ENCODE results near the gene MUSK.

The MUSK gene

DNA sequence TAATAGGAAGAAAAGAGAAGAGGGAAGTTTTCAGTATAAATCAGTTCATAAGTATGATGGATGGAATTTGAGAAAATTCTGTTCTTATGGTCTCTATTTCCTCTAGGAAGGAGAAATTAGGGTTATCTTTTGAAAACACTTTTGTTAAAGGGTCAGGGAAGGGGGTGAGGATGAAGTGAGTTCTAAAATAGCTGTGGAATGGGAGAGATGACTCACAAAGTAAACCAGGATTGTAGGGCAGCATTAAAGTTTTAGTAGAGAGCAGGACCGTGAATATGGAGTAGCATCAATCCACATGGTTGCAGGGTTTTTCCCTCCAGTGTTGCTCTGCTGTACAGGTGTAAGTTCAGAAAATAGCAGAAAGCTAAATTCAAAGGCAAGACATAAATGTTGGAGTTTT is 32.4 kb downstream of the MUSK start:
- no peaks in the 10 kb centered on the region for H3K36me3 ChIP-seq (ENCODE audit: control insufficient read depth, insufficient read depth, low read length)
- H3K4me1 ChIP-seq (ENCODE audit: control insufficient read depth, insufficient read depth, low read length), result no peaks in the 10 kb centered on the region
- no peak overlapping the region for H3K4me3 ChIP-seq (ENCODE audit: low read depth, low read length)
- H3K9me3 ChIP-seq (ENCODE audit: control insufficient read depth, insufficient read depth, low read length), result no peaks in the 10 kb centered on the region
- no peaks in the 10 kb centered on the region for H3K27me3 ChIP-seq (ENCODE audit: control insufficient read depth, insufficient read depth, low read length)
- no peak overlapping the region for H3K27ac ChIP-seq (ENCODE audit: low read depth, low read length)
- no peak overlapping the region for H3K9ac ChIP-seq (ENCODE audit: low read depth, low read length)

GRCh38 chr9:110703669-110704068 is 35.1 kb downstream of the MUSK start:
- no peaks in the 10 kb centered on the region for H3K4me1 ChIP-seq (ENCODE audit: control insufficient read depth, insufficient read depth, low read length)
- no peak overlapping the region for H3K9ac ChIP-seq (ENCODE audit: low read depth, low read length)
- no peaks in the 10 kb centered on the region for H3K36me3 ChIP-seq (ENCODE audit: control insufficient read depth, insufficient read depth, low read length)
- no peak overlapping the region for H3K27ac ChIP-seq (ENCODE audit: low read depth, low read length)
- no peaks in the 10 kb centered on the region for H3K9me3 ChIP-seq (ENCODE audit: control insufficient read depth, insufficient read depth, low read length)
- H3K27me3 ChIP-seq (ENCODE audit: control insufficient read depth, insufficient read depth, low read length), result no peaks in the 10 kb centered on the region
- no peak overlapping the region for H3K4me3 ChIP-seq (ENCODE audit: low read depth, low read length)

GRCh38 chr9:110707419-110707818 is 38.8 kb downstream of the MUSK start:
- H3K36me3 ChIP-seq (ENCODE audit: control insufficient read depth, insufficient read depth, low read length), result no peaks in the 10 kb centered on the region
- H3K9ac ChIP-seq (ENCODE audit: low read depth, low read length), result no peak overlapping the region
- H3K27me3 ChIP-seq (ENCODE audit: control insufficient read depth, insufficient read depth, low read length), result no peaks in the 10 kb centered on the region
- H3K9me3 ChIP-seq (ENCODE audit: control insufficient read depth, insufficient read depth, low read length), result no peaks in the 10 kb centered on the region
- no peaks in the 10 kb centered on the region for H3K4me1 ChIP-seq (ENCODE audit: control insufficient read depth, insufficient read depth, low read length)
- no peak overlapping the region for H3K4me3 ChIP-seq (ENCODE audit: low read depth, low read length)
- no peak overlapping the region for H3K27ac ChIP-seq (ENCODE audit: low read depth, low read length)

DNA sequence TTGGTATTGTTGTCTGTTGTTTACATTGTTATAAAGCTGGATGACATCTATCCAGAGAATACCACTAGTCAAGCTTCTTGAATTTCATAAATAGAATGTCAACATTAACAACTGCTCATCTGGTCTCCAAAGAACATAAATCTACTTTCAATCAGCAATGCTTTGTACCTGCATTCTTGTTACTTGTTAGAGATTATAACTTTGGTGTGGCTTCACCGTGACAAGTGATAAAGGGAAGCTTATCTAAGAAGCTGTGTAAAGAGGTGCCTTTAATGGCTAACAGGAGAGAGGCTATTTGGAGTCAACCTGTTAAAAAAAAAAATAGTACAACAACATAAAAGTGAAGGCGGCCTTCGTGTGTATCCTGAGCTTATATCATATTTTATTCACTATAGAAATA is 41.8 kb downstream of the MUSK start:
- Histone ChIP-seq H3K9me3 (ENCODE audit: control insufficient read depth, insufficient read depth, low read length) (no peaks in the 10 kb centered on the region), H3K27ac (ENCODE audit: low read depth, low read length) (no peak overlapping the region), H3K4me1 (ENCODE audit: control insufficient read depth, insufficient read depth, low read length) (peaks cover 9% of the 10 kb centered on the region), H3K9ac (ENCODE audit: low read depth, low read length) (no peak overlapping the region), H3K36me3 (ENCODE audit: control insufficient read depth, insufficient read depth, low read length) (no peaks in the 10 kb centered on the region), H3K27me3 (ENCODE audit: control insufficient read depth, insufficient read depth, low read length) (no peaks in the 10 kb centered on the region), H3K4me3 (ENCODE audit: low read depth, low read length) (no peak overlapping the region)

DNA sequence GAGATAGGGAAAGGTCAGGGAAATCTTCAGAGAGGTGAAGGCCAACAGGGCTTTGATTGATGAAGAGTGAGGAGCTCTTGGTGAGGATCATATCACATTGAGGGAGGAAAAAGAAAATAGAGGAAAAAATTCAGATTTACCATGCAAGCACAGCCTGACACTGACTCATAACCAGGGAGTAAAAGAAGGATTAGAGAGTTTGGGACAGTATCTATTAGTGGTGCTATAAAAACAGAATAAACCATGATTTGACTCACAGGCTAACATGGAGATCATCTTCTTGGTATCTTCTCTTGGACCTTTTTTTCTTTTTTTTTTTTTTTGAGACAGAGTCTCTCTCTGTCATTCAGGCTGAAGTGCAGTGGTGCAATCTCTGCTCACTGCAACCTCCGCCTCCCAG is 44.4 kb downstream of the MUSK start:
- Histone ChIP-seq H3K9ac (ENCODE audit: low read depth, low read length) (no peak overlapping the region), H3K4me1 (ENCODE audit: control insufficient read depth, insufficient read depth, low read length) (peaks cover 9% of the 10 kb centered on the region), H3K27me3 (ENCODE audit: control insufficient read depth, insufficient read depth, low read length) (no peaks in the 10 kb centered on the region), H3K4me3 (ENCODE audit: low read depth, low read length) (no peak overlapping the region), H3K36me3 (ENCODE audit: control insufficient read depth, insufficient read depth, low read length) (no peaks in the 10 kb centered on the region), H3K27ac (ENCODE audit: low read depth, low read length) (no peak overlapping the region), H3K9me3 (ENCODE audit: control insufficient read depth, insufficient read depth, low read length) (no peaks in the 10 kb centered on the region)

DNA sequence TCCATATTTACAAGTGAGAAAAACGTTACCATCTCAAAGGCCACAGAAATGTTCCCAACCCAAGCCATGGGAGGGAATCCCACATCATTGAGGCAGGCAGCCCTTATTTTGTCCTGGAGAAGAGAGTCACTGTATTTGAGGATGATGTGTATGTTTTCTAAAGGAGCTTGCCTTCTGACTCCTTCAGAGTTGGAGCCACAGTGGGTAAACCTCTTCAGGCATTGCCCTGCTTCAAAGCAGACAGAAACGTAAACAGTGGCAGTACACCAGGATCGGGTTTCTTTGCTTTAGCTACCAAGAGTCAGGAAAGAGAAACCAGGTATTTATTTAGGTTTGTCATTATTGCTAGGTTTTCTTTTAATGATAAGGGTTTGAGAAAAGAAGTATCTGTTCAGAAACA is 45.7 kb downstream of the MUSK start:
- Histone ChIP-seq H3K4me3 (ENCODE audit: low read depth, low read length) (no peak overlapping the region), H3K4me1 (ENCODE audit: control insufficient read depth, insufficient read depth, low read length) (peaks cover 9% of the 10 kb centered on the region), H3K9me3 (ENCODE audit: control insufficient read depth, insufficient read depth, low read length) (no peaks in the 10 kb centered on the region), H3K9ac (ENCODE audit: low read depth, low read length) (no peak overlapping the region), H3K27me3 (ENCODE audit: control insufficient read depth, insufficient read depth, low read length) (no peaks in the 10 kb centered on the region), H3K36me3 (ENCODE audit: control insufficient read depth, insufficient read depth, low read length) (no peaks in the 10 kb centered on the region), H3K27ac (ENCODE audit: low read depth, low read length) (peak overlapping the region; percentile 14)

- H3K27me3 ChIP-seq (ENCODE audit: control insufficient read depth, insufficient read depth, low read length), result no peaks in the 10 kb centered on the region
- H3K27ac ChIP-seq (ENCODE audit: low read depth, low read length), result peak overlapping the region; percentile 79
- no peak overlapping the region for H3K9ac ChIP-seq (ENCODE audit: low read depth, low read length)
- H3K9me3 ChIP-seq (ENCODE audit: control insufficient read depth, insufficient read depth, low read length), result no peaks in the 10 kb centered on the region
- H3K4me3 ChIP-seq (ENCODE audit: low read depth, low read length), result no peak overlapping the region
- no peaks in the 10 kb centered on the region for H3K36me3 ChIP-seq (ENCODE audit: control insufficient read depth, insufficient read depth, low read length)
- peaks cover 24% of the 10 kb centered on the region for H3K4me1 ChIP-seq (ENCODE audit: control insufficient read depth, insufficient read depth, low read length)
Observed at GRCh38 chr9:110728058-110728457, 59.5 kb downstream of the MUSK start.

DNA sequence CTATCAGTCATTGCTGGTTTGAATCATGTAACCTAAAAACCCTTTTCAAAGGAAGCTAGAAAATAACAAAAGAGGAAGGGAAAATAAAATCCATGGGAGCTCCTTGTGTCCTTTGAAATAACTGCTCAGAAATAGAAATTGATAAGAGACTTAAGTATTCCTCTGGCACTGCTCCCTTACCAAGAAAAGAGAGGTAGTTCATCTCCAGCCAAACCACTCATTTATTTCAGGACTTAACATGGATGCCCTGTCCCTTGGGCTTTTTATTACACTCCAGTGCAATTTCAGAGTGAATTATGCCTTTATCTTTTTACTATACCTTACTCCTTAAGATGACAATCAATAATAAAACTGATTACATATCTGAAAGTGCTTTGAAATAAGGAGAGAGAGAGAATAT is 61.0 kb downstream of the MUSK start:
- Histone ChIP-seq H3K9me3 (ENCODE audit: control insufficient read depth, insufficient read depth, low read length) (no peaks in the 10 kb centered on the region), H3K27ac (ENCODE audit: low read depth, low read length) (no peak overlapping the region), H3K4me3 (ENCODE audit: low read depth, low read length) (no peak overlapping the region), H3K9ac (ENCODE audit: low read depth, low read length) (no peak overlapping the region), H3K27me3 (ENCODE audit: control insufficient read depth, insufficient read depth, low read length) (no peaks in the 10 kb centered on the region), H3K36me3 (ENCODE audit: control insufficient read depth, insufficient read depth, low read length) (no peaks in the 10 kb centered on the region), H3K4me1 (ENCODE audit: control insufficient read depth, insufficient read depth, low read length) (peaks cover 27% of the 10 kb centered on the region)

DNA sequence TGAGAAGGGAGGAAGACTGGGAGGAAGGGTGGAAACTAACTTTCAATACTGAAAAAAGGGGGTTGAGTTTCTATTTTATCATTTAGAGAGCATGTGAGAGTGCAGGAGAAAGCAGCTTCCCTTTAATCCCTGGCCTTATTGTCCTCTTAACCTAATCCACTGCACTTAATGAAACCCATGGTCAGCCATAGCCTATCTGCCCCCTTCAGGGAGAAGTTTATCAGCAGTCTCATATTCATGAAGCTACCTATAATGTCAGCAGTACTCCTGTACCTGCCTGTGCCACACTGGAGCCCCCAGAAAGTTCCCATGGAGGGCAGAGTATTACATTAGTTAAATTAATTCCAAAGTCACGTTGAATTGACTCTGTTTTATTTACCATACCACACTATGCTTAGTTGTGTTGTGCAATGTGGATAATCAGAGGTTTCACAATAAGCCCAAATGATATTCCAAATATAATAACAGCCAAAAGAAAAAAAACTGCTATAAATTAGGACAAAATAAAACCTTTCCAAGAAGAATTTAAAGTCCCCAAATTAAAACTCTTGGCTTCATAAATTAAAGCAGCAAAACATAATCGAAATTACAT is 62.9 kb downstream of the MUSK start:
- Histone ChIP-seq H3K27me3 (ENCODE audit: control insufficient read depth, insufficient read depth, low read length) (no peaks in the 10 kb centered on the region), H3K36me3 (ENCODE audit: control insufficient read depth, insufficient read depth, low read length) (no peaks in the 10 kb centered on the region), H3K27ac (ENCODE audit: low read depth, low read length) (no peak overlapping the region), H3K9me3 (ENCODE audit: control insufficient read depth, insufficient read depth, low read length) (no peaks in the 10 kb centered on the region), H3K4me3 (ENCODE audit: low read depth, low read length) (no peak overlapping the region), H3K9ac (ENCODE audit: low read depth, low read length) (no peak overlapping the region), H3K4me1 (ENCODE audit: control insufficient read depth, insufficient read depth, low read length) (peaks cover 25% of the 10 kb centered on the region)

DNA sequence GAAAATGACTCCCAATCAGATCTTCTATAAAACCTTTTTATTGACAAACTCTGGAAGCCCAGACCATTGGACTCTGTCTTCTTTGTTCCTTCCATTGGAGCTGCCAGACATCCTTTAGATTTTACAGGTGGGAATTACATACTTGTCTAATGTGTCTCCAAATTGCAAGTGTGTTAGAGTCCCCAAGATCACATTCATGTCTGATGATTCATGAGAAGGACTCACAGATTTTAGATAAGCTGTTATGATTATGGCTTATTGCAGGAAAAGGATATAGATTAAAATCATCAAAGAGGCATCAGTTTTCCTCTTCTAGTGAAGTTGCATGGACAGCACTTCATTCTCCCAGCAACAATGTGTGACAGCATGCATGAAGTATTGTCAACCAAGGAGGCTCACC is 70.4 kb downstream of the MUSK start:
- Histone ChIP-seq H3K27me3 (ENCODE audit: control insufficient read depth, insufficient read depth, low read length) (no peaks in the 10 kb centered on the region), H3K4me3 (ENCODE audit: low read depth, low read length) (no peak overlapping the region), H3K4me1 (ENCODE audit: control insufficient read depth, insufficient read depth, low read length) (peaks cover 9% of the 10 kb centered on the region; the same call in 1 of the 2 replicates), H3K9me3 (ENCODE audit: control insufficient read depth, insufficient read depth, low read length) (no peaks in the 10 kb centered on the region), H3K9ac (ENCODE audit: low read depth, low read length) (no peak overlapping the region), H3K36me3 (ENCODE audit: control insufficient read depth, insufficient read depth, low read length) (no peaks in the 10 kb centered on the region), H3K27ac (ENCODE audit: low read depth, low read length) (no peak overlapping the region)

DNA sequence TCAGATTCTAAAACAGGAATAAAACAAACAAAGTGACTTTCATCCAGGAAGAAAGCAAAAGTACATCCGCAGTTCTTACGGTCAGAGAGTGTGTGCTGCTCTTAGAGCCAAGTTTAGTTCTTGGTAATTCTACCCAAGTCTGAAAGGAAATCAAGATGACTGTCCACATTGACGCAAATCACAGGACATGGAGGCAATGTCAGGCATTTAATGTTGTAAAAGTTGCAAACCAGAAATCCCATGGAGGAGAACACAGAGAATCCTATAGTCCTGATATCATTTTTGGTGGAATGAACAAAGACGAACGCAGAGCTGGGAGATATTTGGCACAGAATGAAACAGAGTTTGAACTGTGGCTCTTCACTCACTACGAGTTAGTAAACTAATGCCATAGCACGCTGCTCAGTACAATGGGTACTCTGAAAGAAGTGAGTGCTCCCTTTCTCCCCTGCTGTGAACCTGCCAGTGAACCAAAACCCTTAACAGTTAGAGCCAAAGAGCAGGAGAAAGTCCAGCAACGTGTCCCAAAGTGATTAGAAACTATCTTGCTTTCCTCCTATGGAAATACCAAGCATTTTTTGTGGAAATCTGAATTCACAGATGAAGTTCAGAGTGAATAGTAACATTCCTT is 74.3 kb downstream of the MUSK start:
- Histone ChIP-seq H3K4me3 (ENCODE audit: low read depth, low read length) (no peak overlapping the region), H3K9ac (ENCODE audit: low read depth, low read length) (no peak overlapping the region), H3K27ac (ENCODE audit: low read depth, low read length) (peak overlapping the region; percentile 9), H3K9me3 (ENCODE audit: control insufficient read depth, insufficient read depth, low read length) (no peaks in the 10 kb centered on the region), H3K4me1 (ENCODE audit: control insufficient read depth, insufficient read depth, low read length) (peaks cover 14% of the 10 kb centered on the region; the same call in 1 of the 2 replicates), H3K27me3 (ENCODE audit: control insufficient read depth, insufficient read depth, low read length) (no peaks in the 10 kb centered on the region), H3K36me3 (ENCODE audit: control insufficient read depth, insufficient read depth, low read length) (no peaks in the 10 kb centered on the region)

All from HUES48 (cell line).